Stimulated activated CD4-positive, alpha-beta T cell treated with anti-CD3 and anti-CD28 coated beads, Interleukin-1b, Interleukin-23, amount 100 ng/mL, for 1 hour (primary cell): ENCODE measurements around the gene NDUFAF3.

ENCODE experiments used
- DNase-seq, 2 donors: peaks; one replicate each; pipeline ENCODE4 v3.0.0-alpha.2; 2020; ENCODE audit warnings: low read depth in 2 of 2

The NDUFAF3 gene

DNA sequence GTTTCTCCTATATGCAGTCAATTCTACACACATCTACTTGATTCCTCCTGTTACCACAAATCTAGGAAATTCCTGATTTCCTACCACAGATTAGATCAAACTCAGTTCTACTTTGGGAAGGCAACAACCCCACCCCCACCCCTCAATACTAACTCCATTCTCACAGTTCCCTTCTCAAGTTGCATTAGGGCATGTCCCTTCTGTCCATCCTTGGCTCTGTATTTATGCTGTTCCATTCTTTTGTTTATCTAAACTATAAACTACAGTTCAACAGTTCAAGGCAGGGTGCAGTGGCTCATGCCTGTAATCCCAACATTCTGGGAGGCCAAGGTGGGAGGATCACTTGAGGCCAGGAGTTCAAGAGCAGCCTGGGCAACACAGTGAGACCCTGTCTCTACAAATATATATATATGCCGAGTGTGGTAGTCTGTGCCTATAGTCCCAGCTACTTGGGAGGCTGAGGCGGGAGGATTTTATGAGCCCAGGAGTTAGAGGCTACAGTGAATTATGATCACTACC is 32.5 kb downstream of the NDUFAF3 start:
- no peak for DNase-seq

DNA sequence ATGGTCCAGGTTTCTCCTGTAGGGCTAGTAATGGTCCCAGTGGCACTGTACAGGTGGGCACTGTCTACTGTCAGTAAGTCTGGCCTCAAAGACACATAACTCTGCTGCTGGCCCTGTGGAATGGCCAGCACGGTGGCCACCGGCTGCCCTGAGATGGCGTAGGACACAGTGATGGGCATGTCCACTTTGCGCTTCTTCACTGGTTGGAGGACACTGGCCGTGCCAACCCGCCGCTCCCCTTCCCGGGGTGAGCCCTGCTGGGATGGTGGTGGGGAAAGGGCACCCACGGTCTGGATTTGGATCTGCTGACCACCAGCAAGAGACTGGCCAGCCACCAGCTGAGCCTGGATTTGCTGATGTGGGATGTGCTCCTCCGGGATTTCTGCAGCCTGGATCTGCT is 35.3 kb downstream of the NDUFAF3 start:
- no peak for DNase-seq

DNA sequence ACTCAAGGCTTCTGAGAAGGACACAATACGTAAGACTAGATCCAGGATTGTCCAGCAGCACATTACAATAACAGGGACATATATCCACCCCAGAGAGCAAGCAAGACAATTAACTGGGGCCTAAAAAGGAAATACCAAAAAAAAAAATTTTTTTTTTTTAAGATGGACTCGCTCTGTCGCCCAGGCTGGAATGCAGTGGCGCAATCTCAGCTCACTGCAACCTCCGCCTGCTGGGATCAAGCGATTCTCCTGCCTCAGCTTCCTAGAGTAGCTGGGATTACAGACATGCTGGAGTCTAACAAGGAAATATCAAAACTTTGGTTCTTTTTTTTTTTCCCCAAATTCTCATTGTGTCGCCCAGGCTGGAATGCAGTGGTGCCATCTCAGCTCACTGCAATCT is 36.1 kb downstream of the NDUFAF3 start:
- DNase-seq: no peak
